Psoas muscle (tissue), 8 donors: ENCODE results near the gene ELF3. TPM values are rescaled to one million over a fixed set of nuclear protein-coding genes. Genes with fewer than 3 reads are reported as not detected.

Experiments
- ATAC-seq, 4 donors: fragments of 200-7000 bp; cut with Tn5 transposase; one replicate each; pipeline ENCODE4 v1.9.1; 2020; ENCODE audit warnings: moderate library complexity in 3 of 4, mild to moderate bottlenecking in 2 of 4
- DNase-seq, 2 donors: peaks; one replicate each; pipeline ENCODE4 v3.0.0-alpha.2; 2020
- H3K27ac ChIP-seq: fragments of 200-600 bp; one replicate; pipeline ENCODE4 v1.8.0; 2022
- H3K27me3 ChIP-seq, 3 donors: fragments of 200-600 bp in 1 of 3; one replicate each; pipeline versions ENCODE4 v1.6.1 to v1.8.0; 2013 to 2022; ENCODE audit warnings: low read length in 2 of 3, mild to moderate bottlenecking in 2 of 3, moderate library complexity in 1 of 3; ENCODE audit not compliant: insufficient read depth in 3 of 3
- H3K36me3 ChIP-seq, 2 donors: fragments of 200-600 bp in 1 of 2; one replicate each; pipeline versions ENCODE4 v1.6.1 to v1.8.0; 2013 to 2022; ENCODE audit warnings: low read depth in 1 of 2, mild to moderate bottlenecking in 1 of 2, moderate library complexity in 1 of 2; ENCODE audit not compliant: insufficient read depth in 1 of 2
- H3K4me1 ChIP-seq: fragments of 200-600 bp; one replicate; pipeline ENCODE4 v1.8.0; 2022
- H3K4me3 ChIP-seq: fragments of 200-600 bp; one replicate; pipeline ENCODE4 v1.8.0; 2022; ENCODE audit warnings: mild to moderate bottlenecking
- H3K9me3 ChIP-seq: fragments of 200-600 bp; one replicate; pipeline ENCODE4 v1.8.0; 2022
- WGBS, 3 donors: extraction: QIAGEN DNeasy Blood & Tissue Kit; methylation state at CpG; one replicate each; pipeline versions ENCODE4 v1.1.6 to v1.1.7; 2013; 5-methylcytosine and 5-hydroxymethylcytosine counted together
- intact Hi-C, 2 donors: fragments of 100-400 bp; cut with DNase I; formaldehyde crosslinking; loops; one replicate each; pipeline versions ENCODE4 v1.11.0 to v1.14.2; 2022
- polyA plus RNA-seq, 3 donors: library from polyadenylated mRNA; stranded (reverse); fragments of 200-250 nt; gene quantifications; one replicate each; pipeline ENCODE4 v1.2.3, GENCODE V29; 2013
- total RNA-seq, 4 donors: library from RNA; stranded (reverse); fragmentation: NEBNext Ultra II Directional in 2 of 4; extraction: Animal tissue kit (Norgen Biotek cat#: 25700) in 2 of 4; gene quantifications; one replicate each; pipeline versions ENCODE4 v1.2.1 to v1.2.4, GENCODE V29; 2021 to 2023
- TF ChIP-seq, protein P1 (sequence below): fragments of 200-600 bp; IDR thresholded peaks from one replicate; pipeline ENCODE4 v1.8.0; 2022; ENCODE audit warnings: antibody characterized with exemption
- donor health status: healthy with polysubstance abuse.
- donor health status: DM: no; HTN: no; CAD: no; lungs with moderate emphysema.
- donor health status: Bipolar disorder and iron deficiency.
- donor health status: healthy.
- donor health status: DM: yes; HTN: yes; CAD: no.
- donor health status: DM: no; HTN: no; CAD: no.
- donor health status: DM: no; HTN: no; CAD: no.
- donor health status: DM: yes; HTN: yes; CAD: no.

ELF3 gene
- total and polyA plus RNA-seq, 7 donors, result 0.21 to 1.4 (median 0.42) TPM

DNA sequence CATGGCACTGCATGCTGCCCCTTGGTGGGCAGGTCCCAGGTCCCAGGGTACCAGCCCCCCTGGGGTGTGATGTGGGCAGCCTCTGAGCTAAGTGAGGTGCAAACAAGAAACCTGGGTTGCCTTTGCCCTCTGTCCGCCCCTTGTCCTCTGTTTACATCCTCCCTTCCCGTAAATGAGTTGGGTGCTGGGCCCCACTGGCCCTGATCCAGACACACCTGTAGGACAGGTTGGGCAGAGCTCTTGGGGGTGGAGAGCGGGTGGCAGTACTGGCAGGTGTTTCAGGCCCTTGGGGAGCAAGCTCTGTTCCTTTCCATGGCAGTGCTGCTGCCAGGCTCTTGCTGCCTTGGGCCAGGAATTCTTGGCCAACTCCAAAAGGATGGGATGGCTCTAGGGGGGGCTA, 35.8 kb downstream of the ELF3 start:
- no peaks in the 10 kb centered on the region for H3K9me3 ChIP-seq
- no peaks in the 10 kb centered on the region for H3K4me1 ChIP-seq
- no peak for ATAC-seq
- TF ChIP-seq, protein P1, sequence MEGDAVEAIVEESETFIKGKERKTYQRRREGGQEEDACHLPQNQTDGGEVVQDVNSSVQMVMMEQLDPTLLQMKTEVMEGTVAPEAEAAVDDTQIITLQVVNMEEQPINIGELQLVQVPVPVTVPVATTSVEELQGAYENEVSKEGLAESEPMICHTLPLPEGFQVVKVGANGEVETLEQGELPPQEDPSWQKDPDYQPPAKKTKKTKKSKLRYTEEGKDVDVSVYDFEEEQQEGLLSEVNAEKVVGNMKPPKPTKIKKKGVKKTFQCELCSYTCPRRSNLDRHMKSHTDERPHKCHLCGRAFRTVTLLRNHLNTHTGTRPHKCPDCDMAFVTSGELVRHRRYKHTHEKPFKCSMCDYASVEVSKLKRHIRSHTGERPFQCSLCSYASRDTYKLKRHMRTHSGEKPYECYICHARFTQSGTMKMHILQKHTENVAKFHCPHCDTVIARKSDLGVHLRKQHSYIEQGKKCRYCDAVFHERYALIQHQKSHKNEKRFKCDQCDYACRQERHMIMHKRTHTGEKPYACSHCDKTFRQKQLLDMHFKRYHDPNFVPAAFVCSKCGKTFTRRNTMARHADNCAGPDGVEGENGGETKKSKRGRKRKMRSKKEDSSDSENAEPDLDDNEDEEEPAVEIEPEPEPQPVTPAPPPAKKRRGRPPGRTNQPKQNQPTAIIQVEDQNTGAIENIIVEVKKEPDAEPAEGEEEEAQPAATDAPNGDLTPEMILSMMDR, result no peak
- H3K36me3 ChIP-seq, result no peaks in the 10 kb centered on the region
- intact Hi-C loops, result no loop called here
- no peak for DNase-seq
- peaks cover 0 to 2% (median 0%) of the 10 kb centered on the region in 3 donors for H3K27me3 ChIP-seq
- no peak overlapping the region for H3K4me3 ChIP-seq
- H3K27ac ChIP-seq, result no peak overlapping the region
- WGBS, 3 donors, result 83 to 92% (median 85%) methylated on average over 3 of the region's 3 CpGs

DNA sequence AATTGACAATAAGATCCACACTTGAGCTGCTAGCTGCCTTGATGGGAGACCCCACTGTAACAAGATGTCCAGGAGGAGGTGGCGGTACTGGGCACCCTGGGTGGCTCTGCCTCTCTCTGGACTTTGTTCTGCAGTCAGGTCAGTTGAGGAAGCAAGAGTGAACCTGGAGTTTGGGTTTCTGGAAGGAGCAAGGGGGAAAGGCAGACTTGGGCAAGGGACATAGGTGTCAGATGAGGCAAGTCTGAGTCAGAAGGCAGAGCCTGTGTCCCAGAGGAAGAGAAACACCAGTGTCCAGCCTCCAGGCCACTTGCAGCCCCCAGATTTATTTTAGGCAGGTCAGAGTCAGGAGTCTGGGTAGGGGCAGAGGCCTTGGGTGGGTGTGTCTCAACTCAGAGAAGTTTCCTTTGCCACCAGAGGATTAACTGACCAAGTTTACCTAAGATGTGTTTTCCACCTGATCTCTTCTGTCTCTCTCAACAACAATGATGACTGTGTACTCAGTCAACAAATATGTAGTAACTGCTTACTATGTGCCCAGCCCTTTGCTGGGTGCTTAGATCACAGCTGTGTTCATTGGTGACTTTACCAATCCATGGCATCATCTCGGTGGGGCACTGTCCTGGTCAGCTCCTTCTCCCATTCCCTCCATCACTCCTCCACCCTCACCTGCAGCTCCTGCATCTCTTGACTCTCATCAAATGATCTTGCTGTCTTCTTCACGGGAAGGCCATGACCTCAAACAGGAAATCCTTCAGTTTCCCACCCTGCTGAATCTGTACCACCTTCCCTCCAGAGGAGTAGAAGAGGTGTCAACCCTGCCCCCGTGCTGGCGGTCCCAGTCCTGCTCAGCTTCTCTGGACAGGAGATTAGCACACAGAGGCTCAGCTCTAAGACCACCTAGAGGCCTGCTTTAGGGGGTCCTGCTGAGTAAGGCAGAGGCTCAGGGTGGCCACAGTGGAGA, 36.6 kb downstream of the ELF3 start:
- TF ChIP-seq, protein P1, result no peak
- Histone ChIP-seq H3K27ac (no peak overlapping the region), H3K36me3 (no peaks in the 10 kb centered on the region), H3K4me3 (no peak overlapping the region), H3K9me3 (no peaks in the 10 kb centered on the region), H3K27me3 (peaks cover 0 to 2% (median 0%) of the 10 kb centered on the region in 3 donors), H3K4me1 (no peaks in the 10 kb centered on the region)
- 72 to 75% (median 73%) methylated on average over 5 of the region's 5 CpGs for WGBS, 3 donors
- no peak for DNase-seq
- ATAC-seq, result no peak
- intact Hi-C loops, result no loop called here

DNA sequence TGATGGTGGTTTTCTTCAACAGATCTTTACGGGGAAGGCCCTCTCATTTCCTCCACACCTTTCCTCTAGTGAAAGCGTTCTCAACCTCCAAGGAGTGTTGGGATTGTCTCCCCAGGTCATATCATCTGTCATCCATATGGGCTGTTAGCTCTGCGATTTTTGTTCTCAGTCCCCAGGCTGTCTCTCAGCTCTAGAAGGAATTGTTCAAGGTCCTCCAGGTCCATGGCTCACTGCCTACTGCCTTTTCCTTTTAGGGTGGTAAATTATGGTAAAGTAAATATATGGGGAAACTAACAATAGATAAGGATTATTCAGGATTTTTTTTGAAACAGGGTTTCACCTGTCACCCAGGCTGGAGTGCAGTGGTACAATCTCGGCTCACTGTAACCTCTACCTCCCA, 37.6 kb downstream of the ELF3 start:
- WGBS, 3 donors, result 76 to 87% (median 82%) methylated on average over 4 of the region's 4 CpGs
- ATAC-seq (no peak), DNase-seq (no peak)
- Histone ChIP-seq H3K27ac (no peak overlapping the region), H3K4me3 (no peak overlapping the region), H3K27me3 (peaks cover 0 to 2% (median 0%) of the 10 kb centered on the region in 3 donors), H3K4me1 (no peaks in the 10 kb centered on the region), H3K36me3 (no peaks in the 10 kb centered on the region), H3K9me3 (no peaks in the 10 kb centered on the region)
- intact Hi-C loops, result no loop called here
- TF ChIP-seq, protein P1, result no peak

DNA sequence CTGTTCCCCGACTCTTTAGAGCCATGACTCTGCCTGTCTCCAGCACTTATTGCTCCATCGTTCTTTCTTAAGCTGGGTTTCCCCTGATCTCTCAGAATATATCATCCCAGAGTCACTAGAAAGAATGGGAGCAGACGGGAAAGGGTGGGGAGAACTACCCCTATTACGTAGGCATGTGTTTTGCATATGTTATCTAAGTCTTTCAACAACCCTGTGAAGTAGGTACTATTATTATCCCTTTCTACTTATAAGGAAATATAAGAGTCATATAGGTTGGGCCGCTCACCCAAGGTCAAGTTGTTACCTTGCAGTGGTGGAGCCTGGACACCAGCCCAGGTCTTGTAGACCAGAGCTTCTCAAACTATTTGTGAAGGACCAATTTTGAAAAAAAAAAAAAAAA, 38.7 kb downstream of the ELF3 start:
- no peaks in the 10 kb centered on the region for H3K4me1 ChIP-seq
- no peak overlapping the region for H3K4me3 ChIP-seq
- no peak for DNase-seq
- H3K27me3 ChIP-seq, result peaks cover 0 to 2% (median 0%) of the 10 kb centered on the region in 3 donors
- ATAC-seq, result no peak
- H3K36me3 ChIP-seq, result no peaks in the 10 kb centered on the region
- 75 to 81% (median 78%) methylated on average over 5 of the region's 5 CpGs for WGBS, 3 donors
- no peak overlapping the region for H3K27ac ChIP-seq
- H3K9me3 ChIP-seq, result no peaks in the 10 kb centered on the region
- intact Hi-C loops, result no loop called here
- TF ChIP-seq, protein P1, result no peak
